IMR-90 (cell line): Measurements from ENCODE around the gene NR6A1. TPM values are rescaled to one million over a fixed set of nuclear protein-coding genes. Genes with fewer than 3 reads are reported as not detected.

Experiments
- ATAC-seq: fragments of 200-7000 bp; cut with Tn5 transposase; 2 replicates; pipeline ENCODE4 v1.9.1; 2020; ENCODE audit warnings: low read depth, mild to moderate bottlenecking, moderate library complexity
- BruUV-seq: library from RNA; stranded (reverse); fragments of 400-500 nt; replicated peaks from 2 replicates; lab custom pipeline; 2021; lab: Mats Ljungman, UMichigan
- CTCF ChIA-PET: fragments of 300-600 bp; formaldehyde crosslinking; extraction: SDS; loops from one replicate; lab custom pipeline; 2021; ENCODE audit warnings: antibody characterized with exemption; lab: Yijun Ruan, JAX
- POLR2A ChIA-PET: fragments of 300-600 bp; sonication (Branson Sonifier 250); formaldehyde crosslinking; loops from one replicate; lab custom pipeline; 2022; ENCODE audit warnings: antibody characterized with exemption; ENCODE audit not compliant: unreplicated experiment; lab: Charles Lee
- DNase-seq: peaks from one replicate; pipeline ENCODE4 v3.0.0; 2013
- H2AFZ ChIP-seq: replicated peaks from 2 replicates; pipeline ENCODE3; 2013; ENCODE audit warnings: low read length, mild to moderate bottlenecking; ENCODE audit not compliant: poor library complexity
- H2AK5ac ChIP-seq: 2 replicates; pipeline ENCODE4 v1.6.1; 2013; ENCODE audit warnings: low read depth, low read length, inconsistent platforms
- H2AK9ac ChIP-seq: replicated peaks from 2 replicates; pipeline ENCODE3; 2013; ENCODE audit warnings: mild to moderate bottlenecking, low read depth, low read length, moderate library complexity; ENCODE audit not compliant: poor library complexity
- H2BK120ac ChIP-seq: 2 replicates; pipeline ENCODE4 v1.6.1; 2013; ENCODE audit warnings: low read depth, low read length, inconsistent platforms
- H2BK15ac ChIP-seq: 3 replicates; pipeline ENCODE4 v1.6.1; 2013; ENCODE audit warnings: low read depth, low read length, inconsistent platforms
- H2BK20ac ChIP-seq: 2 replicates; pipeline ENCODE4 v1.6.1; 2013; ENCODE audit warnings: low read depth, mild to moderate bottlenecking, inconsistent platforms, low read length, moderate library complexity
- H2BK5ac ChIP-seq: 2 replicates; pipeline ENCODE4 v1.6.1; 2013; ENCODE audit warnings: mild to moderate bottlenecking, low read depth, low read length, inconsistent platforms; ENCODE audit not compliant: poor library complexity, severe bottlenecking
- H3K14ac ChIP-seq: replicated peaks from 2 replicates; pipeline ENCODE4 v1.6.1; 2013; ENCODE audit warnings: low read depth, low read length, inconsistent platforms
- H3K18ac ChIP-seq: 2 replicates; pipeline ENCODE4 v1.6.1; 2013; ENCODE audit warnings: low read depth, low read length, control low read depth
- H3K23ac ChIP-seq: 2 replicates; pipeline ENCODE4 v1.6.1; 2013; ENCODE audit warnings: low read depth, low read length, inconsistent platforms
- H3K27ac ChIP-seq: 2 replicates; pipeline ENCODE4 v1.5.1; 2013; ENCODE audit warnings: mild to moderate bottlenecking, control low read depth, low read length; ENCODE audit not compliant: insufficient read depth
- H3K27me3 ChIP-seq: 2 replicates; pipeline ENCODE4 v1.6.1; 2013; ENCODE audit warnings: low read length; ENCODE audit not compliant: control insufficient read depth, insufficient read depth
- H3K36me3 ChIP-seq: 2 replicates; pipeline ENCODE4 v1.6.1; 2013; ENCODE audit warnings: low read length, mixed read lengths; ENCODE audit not compliant: control insufficient read depth, insufficient read depth
- H3K4ac ChIP-seq: 2 replicates; pipeline ENCODE4 v1.6.1; 2013; ENCODE audit warnings: low read depth, low read length, inconsistent platforms
- H3K4me1 ChIP-seq: 2 replicates; pipeline ENCODE4 v1.6.1; 2013; ENCODE audit warnings: low read length, mixed read lengths; ENCODE audit not compliant: control insufficient read depth, insufficient read depth
- H3K4me2 ChIP-seq: 2 replicates; pipeline ENCODE4 v1.6.1; 2013; ENCODE audit warnings: low read depth, mild to moderate bottlenecking, control low read depth, low read length, moderate library complexity
- H3K4me3 ChIP-seq: 2 replicates; pipeline ENCODE4 v1.5.1; 2013; ENCODE audit warnings: low read depth, mild to moderate bottlenecking, control low read depth, low read length, moderate library complexity; ENCODE audit not compliant: insufficient read depth
- H3K56ac ChIP-seq: 2 replicates; pipeline ENCODE4 v1.6.1; 2013; ENCODE audit warnings: low read length, inconsistent platforms; ENCODE audit not compliant: insufficient read depth; ENCODE audit errors: extremely low read depth
- H3K79me1 ChIP-seq, 2 experiments: 2 replicates each; pipeline ENCODE4 v1.6.1; 2013; ENCODE audit warnings: low read length in 2 of 2, inconsistent platforms in 1 of 2, low read depth in 1 of 2
- H3K9ac ChIP-seq: 2 replicates; pipeline ENCODE4 v1.6.1; 2013; ENCODE audit warnings: low read depth, low read length, control low read depth
- H3K9me1 ChIP-seq: 2 replicates; pipeline ENCODE4 v1.6.1; 2013; ENCODE audit warnings: low read length, inconsistent platforms; ENCODE audit not compliant: insufficient read depth
- H3K9me3 ChIP-seq: 2 replicates; pipeline ENCODE4 v1.6.1; 2013; ENCODE audit warnings: low read length; ENCODE audit not compliant: control insufficient read depth, insufficient read depth
- H4K20me1 ChIP-seq: 2 replicates; pipeline ENCODE4 v1.6.1; 2013; ENCODE audit warnings: low read length, inconsistent platforms; ENCODE audit not compliant: insufficient read depth
- H4K5ac ChIP-seq: 2 replicates; pipeline ENCODE4 v1.6.1; 2013; ENCODE audit warnings: mild to moderate bottlenecking, low read depth, low read length, control low read depth
- H4K8ac ChIP-seq, 2 experiments: 2 replicates each; pipeline ENCODE4 v1.6.1; 2013; ENCODE audit warnings: low read depth in 2 of 2, low read length in 2 of 2, control low read depth in 1 of 2, inconsistent platforms in 1 of 2
- H4K91ac ChIP-seq: 2 replicates; pipeline ENCODE4 v1.6.1; 2013; ENCODE audit warnings: low read depth, low read length, inconsistent platforms; ENCODE audit not compliant: insufficient read depth
- MAFK ChIP-seq: IDR thresholded peaks from 2 replicates; pipeline ENCODE4 v1.6.1; 2012; ENCODE audit warnings: low read depth, low read length, improper control_type of control experiment
- WGBS, 2 experiments: methylation state at CpG; one replicate each; pipeline versions ENCODE4 v1.1.5 to v1.1.7; 2013; ENCODE audit warnings: missing lambda C conversion rate in 2 of 2; ENCODE audit not compliant: insufficient read length in 1 of 2; ENCODE audit errors: extremely low coverage in 2 of 2; 5-methylcytosine and 5-hydroxymethylcytosine counted together
- dilution Hi-C: fragments of 300-500 bp; cut with HindIII; formaldehyde crosslinking; loops from one replicate; pipeline ENCODE4 v1.14.3; 2018; ENCODE audit warnings: low sequenced_read_pairs; ENCODE audit not compliant: unreplicated experiment
- in situ Hi-C: fragments of 300-500 bp; cut with MboI; formaldehyde crosslinking; loops from 3 replicates; pipeline ENCODE4 v1.14.3; 2019; ENCODE audit warnings: low sequenced_read_pairs, inconsistent platforms, mixed read lengths
- intact Hi-C: fragments of 100-400 bp; cut with micrococcal nuclease; formaldehyde crosslinking; loops from 2 replicates; pipeline ENCODE4 v1.10.0; 2022
- polyA plus RNA-seq, 3 experiments: library from polyadenylated mRNA; depleted of rRNA; stranded (reverse); fragments of >200 nt; gene quantifications; 2 replicates each; pipeline ENCODE4 v1.2.3, GENCODE V29; 2012; ENCODE audit warnings: low replicate concordance in 1 of 3
- total RNA-seq: library from RNA; depleted of rRNA; stranded (reverse); fragments of >200 nt; gene quantifications from 2 replicates; pipeline ENCODE4 v1.2.3, GENCODE V29; 2012
- TF ChIP-seq, protein P1 (sequence below): fragments of 150-350 bp; IDR thresholded peaks from 2 replicates; pipeline ENCODE4 v1.6.1; 2016; ENCODE audit warnings: low read depth, mild to moderate bottlenecking, low read length, moderate library complexity, borderline replicate concordance
- TF ChIP-seq, protein P2 (sequence below): fragments of 150-350 bp; IDR thresholded peaks from 2 replicates; pipeline ENCODE4 v1.6.1; 2017; ENCODE audit warnings: mild to moderate bottlenecking, antibody characterized with exemption, low read length, low read depth

Gene NR6A1
- total and polyA plus RNA-seq, 2 of the 4 experiments (the other 2 are of a cell fraction): 0.14 to 0.36 TPM

- TF ChIP-seq, protein P1, sequence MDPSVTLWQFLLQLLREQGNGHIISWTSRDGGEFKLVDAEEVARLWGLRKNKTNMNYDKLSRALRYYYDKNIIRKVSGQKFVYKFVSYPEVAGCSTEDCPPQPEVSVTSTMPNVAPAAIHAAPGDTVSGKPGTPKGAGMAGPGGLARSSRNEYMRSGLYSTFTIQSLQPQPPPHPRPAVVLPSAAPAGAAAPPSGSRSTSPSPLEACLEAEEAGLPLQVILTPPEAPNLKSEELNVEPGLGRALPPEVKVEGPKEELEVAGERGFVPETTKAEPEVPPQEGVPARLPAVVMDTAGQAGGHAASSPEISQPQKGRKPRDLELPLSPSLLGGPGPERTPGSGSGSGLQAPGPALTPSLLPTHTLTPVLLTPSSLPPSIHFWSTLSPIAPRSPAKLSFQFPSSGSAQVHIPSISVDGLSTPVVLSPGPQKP: no peak
- TF ChIP-seq MAFK: no peak
These were observed 95.6 kb downstream of the NR6A1 start (continued) for GRCh38 chr9:124675261-124676158.

GRCh38 chr9:124674651-124675050 is 96.5 kb downstream of the NR6A1 start:
- no peak for DNase-seq
- in situ Hi-C loops: no loop called here
- no peak overlapping the region for H2AFZ ChIP-seq
- no peak overlapping the region for H4K8ac ChIP-seq
- no peak for ATAC-seq
- ChIA-PET POLR2A (no interaction called here), CTCF (interaction anchor here (1.1 kb wide), 1 partner anchor 15 kb away, joined by 3 read pairs; no protein-coding TSS in a partner anchor)
- H3K9me1 ChIP-seq: no peaks in the 10 kb centered on the region; the same call in 1 of the 2 replicates
- no peak overlapping the region for H3K4me3 ChIP-seq
- H3K27me3 ChIP-seq: no peaks in the 10 kb centered on the region
- H2BK120ac ChIP-seq: no peak overlapping the region
- H2BK20ac ChIP-seq: no peak overlapping the region
- H3K4ac ChIP-seq: no peak overlapping the region
- H3K27ac ChIP-seq: no peak overlapping the region
- no peak overlapping the region for H4K5ac ChIP-seq
- BruUV-seq: no TSS peak
- peaks cover 3% of the 10 kb centered on the region; the same call in 1 of the 2 replicates for H4K20me1 ChIP-seq
- no peaks in the 10 kb centered on the region for H3K36me3 ChIP-seq
- no peak overlapping the region for H3K14ac ChIP-seq
- no peak overlapping the region for H3K56ac ChIP-seq
- intact Hi-C loops: no loop called here
- dilution Hi-C loops: no loop called here
- TF ChIP-seq, protein P2, sequence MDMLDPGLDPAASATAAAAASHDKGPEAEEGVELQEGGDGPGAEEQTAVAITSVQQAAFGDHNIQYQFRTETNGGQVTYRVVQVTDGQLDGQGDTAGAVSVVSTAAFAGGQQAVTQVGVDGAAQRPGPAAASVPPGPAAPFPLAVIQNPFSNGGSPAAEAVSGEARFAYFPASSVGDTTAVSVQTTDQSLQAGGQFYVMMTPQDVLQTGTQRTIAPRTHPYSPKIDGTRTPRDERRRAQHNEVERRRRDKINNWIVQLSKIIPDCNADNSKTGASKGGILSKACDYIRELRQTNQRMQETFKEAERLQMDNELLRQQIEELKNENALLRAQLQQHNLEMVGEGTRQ: no peak
- H2BK5ac ChIP-seq: no peak overlapping the region
- H4K91ac ChIP-seq: no peak overlapping the region
- WGBS, 2 experiments: no CpG with 5 or more reads among the region's 2 CpGs
- H3K79me1 ChIP-seq: peaks cover 18 to 59% of the 10 kb centered on the region in 2 experiments
- H3K23ac ChIP-seq: peak overlapping the region; percentile 21; the same call in 1 of the 2 replicates
- no peak overlapping the region for H2AK5ac ChIP-seq
- no peak overlapping the region for H2AK9ac ChIP-seq
- H3K9me3 ChIP-seq: no peaks in the 10 kb centered on the region
- H3K9ac ChIP-seq: no peak overlapping the region
- H3K4me2 ChIP-seq: no peak overlapping the region; the same call in 1 of the 2 replicates
- no peak overlapping the region for H3K18ac ChIP-seq
- H2BK15ac ChIP-seq: no peak overlapping the region
- peaks cover 3% of the 10 kb centered on the region; the same call in 1 of the 2 replicates for H3K4me1 ChIP-seq
